SK-N-SH (cell line): ENCODE results near the gene ADGRG3.

ENCODE experiments used
- CTCF ChIP-seq: fragments of 200-600 bp; sonication (generic); IDR thresholded peaks from 2 replicates; pipeline ENCODE4 v1.6.1; 2017; ENCODE audit warnings: antibody characterized with exemption, mild to moderate bottlenecking, moderate library complexity
- EP300 ChIP-seq, 2 experiments: IDR thresholded peaks; 2 replicates each; pipeline versions ENCODE4 v1.4.0 to v1.6.1; 2012; ENCODE audit warnings: borderline replicate concordance in 1 of 2, low read depth in 1 of 2, low read length in 1 of 2
- MAX ChIP-seq: IDR thresholded peaks from 2 replicates; pipeline ENCODE4 v1.4.0; 2012; ENCODE audit warnings: low read depth
- POLR2AphosphoS5 ChIP-seq: IDR thresholded peaks from 2 replicates; pipeline ENCODE4 v1.6.1; 2012; ENCODE audit warnings: low read depth, low read length

GRCh38 chr16:57703416-57704010 is 35.4 kb downstream of the ADGRG3 start:
- no peak for TF ChIP-seq CTCF
- no peak for TF ChIP-seq EP300 (IDR thresholded peaks at IDR 0.05; ENCODE audit: borderline replicate concordance in 1 of 2, low read depth in 1 of 2, low read length in 1 of 2)
- no peak for TF ChIP-seq MAX
- no peak for TF ChIP-seq POLR2AphosphoS5
